ENCODE measurements around the gene EIPR1.

DNA sequence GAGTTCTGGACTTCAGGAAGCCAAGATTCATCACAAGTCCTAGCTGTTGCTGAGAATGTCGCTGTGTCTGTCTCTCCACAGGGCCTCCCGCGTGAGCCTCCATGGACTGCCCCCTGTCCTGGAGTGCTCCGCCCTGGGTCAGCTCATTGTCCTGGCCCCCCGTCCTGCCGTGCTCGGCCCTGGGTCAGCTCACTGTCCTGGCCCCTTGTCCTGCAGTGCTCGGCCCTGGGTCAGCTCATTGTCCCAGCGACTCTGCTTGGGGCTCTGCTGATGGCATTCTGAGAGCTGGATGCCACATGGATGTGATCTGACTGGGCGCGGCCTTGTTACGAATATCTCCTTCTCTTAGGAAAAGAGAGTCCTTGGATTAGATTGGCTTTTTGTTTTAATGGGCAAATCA lies 78.5 kb downstream of the EIPR1 start:
- TF ChIP-seq, protein P1, sequence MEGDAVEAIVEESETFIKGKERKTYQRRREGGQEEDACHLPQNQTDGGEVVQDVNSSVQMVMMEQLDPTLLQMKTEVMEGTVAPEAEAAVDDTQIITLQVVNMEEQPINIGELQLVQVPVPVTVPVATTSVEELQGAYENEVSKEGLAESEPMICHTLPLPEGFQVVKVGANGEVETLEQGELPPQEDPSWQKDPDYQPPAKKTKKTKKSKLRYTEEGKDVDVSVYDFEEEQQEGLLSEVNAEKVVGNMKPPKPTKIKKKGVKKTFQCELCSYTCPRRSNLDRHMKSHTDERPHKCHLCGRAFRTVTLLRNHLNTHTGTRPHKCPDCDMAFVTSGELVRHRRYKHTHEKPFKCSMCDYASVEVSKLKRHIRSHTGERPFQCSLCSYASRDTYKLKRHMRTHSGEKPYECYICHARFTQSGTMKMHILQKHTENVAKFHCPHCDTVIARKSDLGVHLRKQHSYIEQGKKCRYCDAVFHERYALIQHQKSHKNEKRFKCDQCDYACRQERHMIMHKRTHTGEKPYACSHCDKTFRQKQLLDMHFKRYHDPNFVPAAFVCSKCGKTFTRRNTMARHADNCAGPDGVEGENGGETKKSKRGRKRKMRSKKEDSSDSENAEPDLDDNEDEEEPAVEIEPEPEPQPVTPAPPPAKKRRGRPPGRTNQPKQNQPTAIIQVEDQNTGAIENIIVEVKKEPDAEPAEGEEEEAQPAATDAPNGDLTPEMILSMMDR (IDR thresholded peaks at IDR 0.05; ENCODE audit: extremely low read depth in 1 of 2, insufficient read depth in 1 of 2, low read depth in 1 of 2, low read length in 2 of 2) = no peak
- no peak for TF ChIP-seq POLR2A (IDR thresholded peaks at IDR 0.05; ENCODE audit: low read depth, low read length)
- no peak for TF ChIP-seq POLR2AphosphoS5 (IDR thresholded peaks at IDR 0.05; ENCODE audit: insufficient read depth, low read depth, low read length)
- no peak for TF ChIP-seq FOS (IDR thresholded peaks at IDR 0.05; ENCODE audit: borderline replicate concordance, insufficient read depth, low read length)
- TF ChIP-seq JUN (IDR thresholded peaks at IDR 0.05; ENCODE audit: borderline replicate concordance, insufficient read depth, insufficient read length, low read depth) = no peak
- no peak for TF ChIP-seq MAX (IDR thresholded peaks at IDR 0.05; ENCODE audit: insufficient read depth, insufficient read length)
- TF ChIP-seq EZH2 (IDR thresholded peaks at IDR 0.05; ENCODE audit: borderline replicate concordance, low read depth, low read length, severe bottlenecking) = no peak
- no peak for TF ChIP-seq GATA2 (IDR thresholded peaks at IDR 0.05; ENCODE audit: insufficient read depth, insufficient read length, low read depth, low read length)
